ENCODE results near the gene CSAD.

Gene CSAD

GRCh38 chr12:53198486-53199110, 17.9 kb upstream of the CSAD start:
- DNase-seq, result no peak

GRCh38 chr12:53197011-53197640, 16.4 kb upstream of the CSAD start:
- DNase-seq, result no peak

- DNase-seq, result no peak
Observed at GRCh38 chr12:53196486-53196885, 15.8 kb upstream of the CSAD start.

GRCh38 chr12:53195516-53196420, 15.0 kb upstream of the CSAD start:
- DNase-seq, result no peak

GRCh38 chr12:53194973-53195372, 14.2 kb upstream of the CSAD start:
- DNase-seq, result no peak

- no peak for DNase-seq
Observed at GRCh38 chr12:53193985-53194716, 13.4 kb upstream of the CSAD start.

- DNase-seq, result no peak
Observed at GRCh38 chr12:53193040-53193439, 12.3 kb upstream of the CSAD start.

- DNase-seq, result no peak
Observed at GRCh38 chr12:53192531-53193021, 11.9 kb upstream of the CSAD start.

GRCh38 chr12:53191885-53192530, 11.3 kb upstream of the CSAD start:
- DNase-seq, result no peak

GRCh38 chr12:53191096-53191884, 10.6 kb upstream of the CSAD start:
- DNase-seq, result no peak

GRCh38 chr12:53190108-53190729, 9.5 kb upstream of the CSAD start:
- peak; percentile 51 for DNase-seq

GRCh38 chr12:53187145-53187899, 6.6 kb upstream of the CSAD start:
- DNase-seq, result no peak

GRCh38 chr12:53186745-53187144, 6.0 kb upstream of the CSAD start:
- no peak for DNase-seq

GRCh38 chr12:53185582-53186153, 4.9 kb upstream of the CSAD start:
- DNase-seq, result no peak

- DNase-seq, result no peak
Observed at GRCh38 chr12:53184828-53185227, 4.1 kb upstream of the CSAD start.

- DNase-seq, result no peak
Observed at GRCh38 chr12:53182903-53183302, 2.2 kb upstream of the CSAD start.

GRCh38 chr12:53181935-53182334, 1.2 kb upstream of the CSAD start:
- DNase-seq, result no peak

- DNase-seq, result peak; percentile 67
Observed at GRCh38 chr12:53180931-53181645, 363 bp upstream of the CSAD start.

GRCh38 chr12:53179687-53180219, 972 bp downstream of the CSAD start:
- DNase-seq, result peak; percentile 17

Data from HCEC 1CT (cell line).